NT2/D1 (cell line): Measurements from ENCODE around the gene SYNPO2.
"Not testable (repeated sequence)": the region's sequence is repeated elsewhere in the genome, so short reads cannot be mapped to it uniquely, and the experiment has no call there.

Source experiments
- DNase-seq: peaks from one replicate; pipeline ENCODE4 v3.0.0-alpha.2; 2011; ENCODE audit warnings: low read depth, low spot score
- H3K27me3 ChIP-seq: 2 replicates; pipeline ENCODE4 v1.6.0; 2011; ENCODE audit warnings: mild to moderate bottlenecking; ENCODE audit not compliant: insufficient read length, insufficient read depth
- H3K36me3 ChIP-seq: 2 replicates; pipeline ENCODE4 v1.6.1; 2011; ENCODE audit warnings: mild to moderate bottlenecking, low read length, mixed read lengths; ENCODE audit not compliant: insufficient read depth, insufficient read length
- H3K4me1 ChIP-seq: 2 replicates; pipeline ENCODE4 v1.5.1; 2011; ENCODE audit not compliant: insufficient read depth, insufficient read length
- H3K4me3 ChIP-seq: 2 replicates; pipeline ENCODE4 v1.5.1; 2011; ENCODE audit warnings: low read depth; ENCODE audit not compliant: insufficient read length
- H3K9ac ChIP-seq: 2 replicates; pipeline ENCODE4 v1.6.0; 2011; ENCODE audit warnings: low read depth; ENCODE audit not compliant: insufficient read length
- H3K9me3 ChIP-seq: 2 replicates; pipeline ENCODE4 v1.5.1; 2011; ENCODE audit warnings: mild to moderate bottlenecking, low read length; ENCODE audit not compliant: insufficient read depth
- SUZ12 ChIP-seq: IDR thresholded peaks from 2 replicates; pipeline ENCODE4 v1.6.1; 2011; ENCODE audit not compliant: insufficient read length, insufficient read depth; ENCODE audit errors: extremely low read depth
- YY1 ChIP-seq: IDR thresholded peaks from 2 replicates; pipeline ENCODE4 v1.6.1; 2011; ENCODE audit not compliant: insufficient read length, insufficient read depth
- ZNF274 ChIP-seq: IDR thresholded peaks from 2 replicates; pipeline ENCODE4 v1.6.1; 2011; ENCODE audit warnings: mild to moderate bottlenecking, low read depth, low read length

Gene SYNPO2

DNA sequence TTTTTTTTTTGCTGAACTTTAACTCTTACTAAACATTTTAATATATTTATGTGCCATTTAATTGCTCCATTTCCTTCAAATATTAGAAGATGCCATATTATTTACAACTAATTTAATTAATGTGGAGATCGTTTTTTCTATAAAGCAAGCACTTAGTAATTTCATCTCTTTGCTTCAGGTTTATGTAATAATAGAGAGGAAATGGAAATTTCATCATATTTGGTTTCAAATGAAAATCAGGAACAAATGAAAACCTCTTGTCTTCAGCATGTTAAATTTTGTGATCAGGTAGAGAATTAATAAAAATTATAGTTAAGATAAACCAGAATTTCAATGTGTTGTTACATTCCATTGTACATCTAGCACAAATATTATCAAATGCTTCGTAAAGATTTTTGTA, 120.1 kb downstream of the SYNPO2 start:
- Histone ChIP-seq H3K9ac (no peak overlapping the region), H3K4me1 (no peaks in the 10 kb centered on the region), H3K36me3 (no peaks in the 10 kb centered on the region), H3K27me3 (no peaks in the 10 kb centered on the region), H3K4me3 (no peak overlapping the region), H3K9me3 (no peaks in the 10 kb centered on the region)
- TF ChIP-seq ZNF274 (no peak), SUZ12 (no peak), YY1 (no peak)
- DNase-seq, result no peak

DNA sequence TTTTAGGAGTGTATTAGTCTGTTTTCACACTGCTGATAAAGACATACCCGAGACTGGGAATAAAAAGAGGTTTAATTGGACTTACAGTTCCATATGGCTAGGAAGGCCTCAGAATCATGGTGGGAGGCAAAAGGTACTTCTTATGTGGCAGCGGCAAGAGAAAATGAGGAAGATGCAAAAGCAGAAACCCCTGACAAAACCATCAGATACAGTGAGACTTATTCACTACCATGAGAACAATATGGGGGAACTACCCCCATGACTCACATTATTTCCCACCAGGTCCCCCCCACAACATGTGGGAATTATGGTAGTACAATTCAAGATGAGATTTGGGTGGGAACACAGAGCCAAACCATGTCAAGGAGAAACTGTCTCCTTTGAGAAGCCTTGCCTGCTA, 121.6 kb downstream of the SYNPO2 start:
- not testable (repeated sequence) for H3K9ac ChIP-seq, H3K4me3 ChIP-seq, H3K9me3 ChIP-seq, H3K36me3 ChIP-seq, DNase-seq, H3K27me3 ChIP-seq, H3K4me1 ChIP-seq

DNA sequence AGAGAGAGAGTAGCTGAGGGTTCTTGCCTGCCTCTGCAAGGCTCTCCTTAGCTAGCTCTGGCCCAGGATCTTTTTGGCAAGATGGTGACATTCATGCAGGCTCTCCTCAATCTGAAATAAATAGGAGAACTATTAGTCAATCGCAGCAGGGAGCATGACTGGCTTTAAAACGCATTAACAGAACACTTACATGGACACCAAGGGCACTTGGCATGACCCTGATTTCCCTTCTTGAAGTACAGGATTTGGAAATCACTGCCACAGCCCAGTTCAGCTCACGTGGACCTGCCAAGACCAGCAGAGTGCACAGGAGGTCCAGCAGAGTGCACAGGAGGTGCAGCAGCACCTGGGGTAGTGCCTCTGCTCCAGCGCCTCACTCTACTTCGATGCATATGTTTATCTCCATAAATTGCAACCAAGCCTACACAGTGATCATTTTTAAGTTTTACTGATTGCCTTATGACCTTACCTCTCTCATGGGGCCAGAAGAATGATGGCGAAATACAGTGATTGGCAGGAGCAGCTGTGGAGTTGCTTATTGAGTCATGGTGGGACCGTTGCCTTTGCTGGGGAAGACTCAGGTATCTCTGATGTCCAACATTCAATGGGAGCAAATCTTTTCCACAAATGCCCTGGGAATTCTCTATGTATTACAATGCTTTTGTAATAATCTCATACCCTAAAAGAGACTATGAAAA, 122.4 kb downstream of the SYNPO2 start:
- Histone ChIP-seq H3K9me3 (no peaks in the 10 kb centered on the region), H3K4me1 (no peaks in the 10 kb centered on the region), H3K4me3 (no peak overlapping the region), H3K27me3 (no peaks in the 10 kb centered on the region), H3K36me3 (no peaks in the 10 kb centered on the region), H3K9ac (no peak overlapping the region)
- TF ChIP-seq YY1 (no peak), ZNF274 (no peak), SUZ12 (no peak)
- DNase-seq, result no peak

DNA sequence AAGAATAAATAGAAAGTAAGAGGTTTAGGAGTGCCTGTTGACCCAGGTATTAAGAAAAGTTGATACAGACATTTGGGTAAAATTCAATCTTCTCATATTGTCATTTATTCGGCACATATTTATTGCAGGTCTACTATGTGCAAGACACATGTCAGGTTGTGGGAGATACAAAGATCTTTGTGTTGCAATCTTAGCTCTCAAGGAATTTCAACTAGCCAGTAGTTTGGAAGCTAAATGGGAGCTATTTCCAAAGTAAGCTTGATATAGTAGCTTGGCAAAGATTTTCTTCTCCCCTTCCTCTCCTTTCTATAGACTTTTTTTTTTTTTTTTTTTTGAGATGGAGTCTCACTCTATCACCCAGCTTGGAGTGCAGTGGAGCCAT, 122.9 kb downstream of the SYNPO2 start:
- H3K27me3 ChIP-seq, result no peaks in the 10 kb centered on the region
- no peak for DNase-seq
- H3K9me3 ChIP-seq, result no peaks in the 10 kb centered on the region
- H3K4me3 ChIP-seq, result no peak overlapping the region
- H3K4me1 ChIP-seq, result no peaks in the 10 kb centered on the region
- no peak for TF ChIP-seq ZNF274
- TF ChIP-seq YY1, result no peak
- TF ChIP-seq SUZ12, result no peak
- H3K9ac ChIP-seq, result no peak overlapping the region
- H3K36me3 ChIP-seq, result no peaks in the 10 kb centered on the region

DNA sequence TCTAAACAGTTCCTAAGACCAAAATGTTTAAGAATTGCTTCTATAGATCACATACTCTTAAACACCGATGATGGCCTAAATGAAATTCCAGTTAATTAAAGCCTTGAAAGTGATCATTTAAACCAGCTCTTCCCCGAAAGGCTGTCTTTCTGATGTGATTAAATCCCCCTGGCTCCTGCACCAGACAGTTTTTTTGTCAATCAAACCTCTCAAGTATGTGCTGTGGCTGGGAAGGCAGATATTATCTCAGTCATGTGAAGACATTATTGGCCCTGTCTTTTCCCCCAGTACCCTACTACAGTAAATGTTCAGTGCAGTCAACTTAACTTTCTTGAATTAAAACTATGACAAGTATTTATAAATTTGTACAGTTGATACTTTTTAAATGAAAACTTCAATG, 126.0 kb downstream of the SYNPO2 start:
- no peak overlapping the region for H3K9ac ChIP-seq
- no peaks in the 10 kb centered on the region for H3K9me3 ChIP-seq
- H3K4me3 ChIP-seq, result no peak overlapping the region
- H3K27me3 ChIP-seq, result no peaks in the 10 kb centered on the region
- no peaks in the 10 kb centered on the region for H3K36me3 ChIP-seq
- no peak for DNase-seq
- TF ChIP-seq YY1 (no peak), SUZ12 (no peak), ZNF274 (no peak)
- no peaks in the 10 kb centered on the region for H3K4me1 ChIP-seq

DNA sequence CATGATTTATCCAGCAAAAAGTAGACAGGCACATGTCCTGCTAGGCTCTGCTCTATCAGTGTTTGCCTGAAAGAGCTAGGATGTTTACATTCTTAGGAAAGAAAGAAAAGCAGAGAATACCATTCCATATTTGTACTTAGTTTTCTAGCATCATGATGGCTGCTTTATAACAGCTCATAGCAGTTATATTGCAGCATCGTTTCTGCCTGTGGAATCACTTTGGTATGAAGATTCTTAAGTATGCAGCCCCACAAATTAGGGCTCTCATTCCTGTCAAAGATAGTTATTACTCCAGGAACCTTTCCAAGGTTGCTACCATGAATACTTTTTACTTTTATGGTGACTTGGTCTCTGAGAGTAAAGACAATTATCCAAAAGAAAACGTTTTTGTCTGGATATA, 128.0 kb downstream of the SYNPO2 start:
- DNase-seq, result no peak
- Histone ChIP-seq H3K36me3 (no peaks in the 10 kb centered on the region), H3K4me3 (no peak overlapping the region), H3K9ac (no peak overlapping the region), H3K27me3 (no peaks in the 10 kb centered on the region), H3K4me1 (no peaks in the 10 kb centered on the region), H3K9me3 (no peaks in the 10 kb centered on the region)
- TF ChIP-seq SUZ12 (no peak), YY1 (no peak), ZNF274 (no peak)

DNA sequence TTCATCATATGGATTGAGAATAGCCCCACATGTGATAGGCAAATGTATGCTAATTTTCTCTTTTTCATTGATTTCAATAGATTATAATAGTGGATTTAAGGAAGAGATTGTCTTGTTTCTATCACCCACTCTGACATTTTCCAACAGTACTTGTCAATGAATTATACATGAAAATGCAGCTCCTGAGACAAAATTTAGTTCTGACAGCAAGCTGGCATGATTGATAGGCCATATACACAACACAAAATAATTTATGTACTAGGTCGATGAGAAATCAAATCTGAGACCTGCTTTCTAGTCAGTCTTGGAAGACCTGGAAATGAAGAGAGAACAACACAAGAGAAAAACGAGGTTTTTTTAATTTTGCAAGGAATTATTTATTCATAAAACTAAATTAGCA, 129.0 kb downstream of the SYNPO2 start:
- TF ChIP-seq SUZ12, result no peak
- no peak for TF ChIP-seq YY1
- no peak for TF ChIP-seq ZNF274
- Histone ChIP-seq H3K9me3 (no peaks in the 10 kb centered on the region), H3K4me3 (no peak overlapping the region), H3K9ac (no peak overlapping the region), H3K36me3 (no peaks in the 10 kb centered on the region), H3K27me3 (no peaks in the 10 kb centered on the region), H3K4me1 (no peaks in the 10 kb centered on the region)
- DNase-seq, result no peak
